HepG2 (cell line): ENCODE data around the gene AHNAK. TPM values are rescaled to one million over a fixed set of nuclear protein-coding genes. Genes with fewer than 3 reads are reported as not detected.

ENCODE experiments used
- ATAC-seq: fragments of 200-7000 bp; cut with Tn5 transposase; 3 replicates; pipeline ENCODE4 v1.9.1; 2020; ENCODE audit warnings: mild to moderate bottlenecking, moderate library complexity
- BruUV-seq: library from RNA; stranded (reverse); fragments of 400-500 nt; replicated peaks from 2 replicates; lab custom pipeline; 2021; lab: Mats Ljungman, UMichigan
- CTCF ChIA-PET: fragments of 300-600 bp; formaldehyde crosslinking; extraction: SDS; loops from one replicate; lab custom pipeline; 2021; ENCODE audit warnings: low total read pairs, inconsistent platforms, low intra/inter-chr PET ratio; lab: Yijun Ruan, JAX
- POLR2A ChIA-PET: fragments of 350-600 bp; sonication (Branson Sonifier 250); formaldehyde crosslinking; loops from one replicate; lab custom pipeline; 2020; ENCODE audit warnings: antibody characterized with exemption, inconsistent platforms; lab: Yijun Ruan, JAX
- DNase-seq: peaks from one replicate; pipeline ENCODE4 v3.0.0-alpha.2; 2015; ENCODE audit warnings: low spot score
- FAIRE-seq: peaks from 3 replicates; lab custom pipeline; 2011; peaks lifted over from hg19 to GRCh38; lab: Jason Lieb, UNC
- H2AFZ ChIP-seq: one replicate; pipeline ENCODE4 v1.6.1; 2011; ENCODE audit warnings: low read length, inconsistent platforms
- H3K27ac ChIP-seq: fragments of 300-600 bp; 3 replicates; pipeline ENCODE4 v1.8.0; 2011; ENCODE audit warnings: mixed run types, mild to moderate bottlenecking, mixed read lengths, low read length, inconsistent platforms; ENCODE audit not compliant: insufficient read depth; ENCODE audit errors: extremely low read length
- H3K27me3 ChIP-seq, 2 experiments: fragments of 200-600 bp in 1 of 2; 2 replicates in 1 of 2; 3 replicates in 1 of 2; pipeline versions ENCODE4 v1.6.0 to v1.8.0; 2011; ENCODE audit warnings: low read length in 2 of 2, mild to moderate bottlenecking in 2 of 2, moderate library complexity in 2 of 2, inconsistent platforms in 1 of 2; ENCODE audit not compliant: insufficient read depth in 2 of 2, control insufficient read depth in 1 of 2
- H3K36me3 ChIP-seq, 2 experiments: fragments of 200-600 bp in 1 of 2; replicated peaks in 1 of 2; 2 replicates in 1 of 2; 3 replicates in 1 of 2; pipeline versions ENCODE4 v1.5.1 to v1.8.0; 2011; ENCODE audit warnings: low read length in 2 of 2, inconsistent platforms in 1 of 2; ENCODE audit not compliant: insufficient read depth in 2 of 2, control insufficient read depth in 1 of 2
- H3K4me1 ChIP-seq: 2 replicates; pipeline ENCODE4 v1.5.1; 2012; ENCODE audit warnings: low read length, inconsistent platforms; ENCODE audit not compliant: insufficient read depth
- H3K4me2 ChIP-seq: 2 replicates; pipeline ENCODE4 v1.6.0; 2011; ENCODE audit warnings: low read depth, low read length, inconsistent platforms
- H3K4me3 ChIP-seq, 3 experiments: fragments of 200-600 bp in 1 of 3; sonication (generic), shearing (Covaris generic) in 1 of 3; replicated peaks in 1 of 3; 2 replicates each; pipeline ENCODE4 v1.5.1; 2011 to 2016; ENCODE audit warnings: low read length in 3 of 3, inconsistent platforms in 2 of 3, low read depth in 2 of 3, mild to moderate bottlenecking in 2 of 3, control low read depth in 1 of 3, mixed read lengths in 1 of 3; ENCODE audit not compliant: insufficient read depth in 1 of 3
- H3K79me2 ChIP-seq: one replicate; pipeline ENCODE4 v1.6.1; 2011; ENCODE audit warnings: low read length, inconsistent platforms; ENCODE audit not compliant: insufficient read depth
- H3K9ac ChIP-seq: 2 replicates; pipeline ENCODE4 v1.6.0; 2011; ENCODE audit warnings: mild to moderate bottlenecking, low read depth, low read length, inconsistent platforms; ENCODE audit not compliant: insufficient read depth
- H3K9me3 ChIP-seq: 2 replicates; pipeline ENCODE4 v1.5.1; 2012; ENCODE audit warnings: mild to moderate bottlenecking, low read length
- H4K20me1 ChIP-seq: 2 replicates; pipeline ENCODE4 v1.6.0; 2011; ENCODE audit warnings: inconsistent platforms, mild to moderate bottlenecking, low read length, moderate library complexity; ENCODE audit not compliant: insufficient read depth
- ELF3 ChIP-seq: IDR thresholded peaks from 2 replicates; pipeline ENCODE4 v1.6.1; 2016; ENCODE audit warnings: missing genetic modification reagents, missing compliant biosample characterization
- HMGXB3 ChIP-seq: sonication (generic); formaldehyde crosslinking; IDR thresholded peaks from 2 replicates; pipeline ENCODE4 v1.4.0; 2020; ENCODE audit warnings: missing genetic modification reagents, borderline replicate concordance
- ZBTB38 ChIP-seq: sonication (generic); formaldehyde crosslinking; IDR thresholded peaks from 2 replicates; pipeline ENCODE4 v1.5.1; 2020; ENCODE audit warnings: mild to moderate bottlenecking, missing genetic modification reagents
- ZNF292 ChIP-seq: sonication (generic); formaldehyde crosslinking; IDR thresholded peaks from 2 replicates; pipeline ENCODE4 v1.8.1; 2022; ENCODE audit warnings: mild to moderate bottlenecking, low read depth, missing genetic modification reagents, borderline replicate concordance
- WGBS: methylation state at CpG from one replicate; pipeline ENCODE4 v1.1.6; 2017; ENCODE audit warnings: low lambda C conversion rate; 5-methylcytosine and 5-hydroxymethylcytosine counted together
- in situ Hi-C: cut with HindIII; loops from 2 replicates; pipeline ENCODE4 v1.10.0; 2017; ENCODE audit warnings: low pct_unique_long_range_greater_than_20kb; ENCODE audit not compliant: extremely low pct_ligation_motif_present
- intact Hi-C: fragments of 100-400 bp; cut with micrococcal nuclease; formaldehyde crosslinking; loops from one replicate; pipeline ENCODE4 v1.10.0; 2022; ENCODE audit not compliant: unreplicated experiment
- polyA plus RNA-seq, 8 experiments: library from polyadenylated mRNA; depleted of rRNA in 3 of 8; stranded (reverse) in 7 of 8; unstranded in 1 of 8; fragments of >200 nt; fragmentation: Illumina TruSeq in 4 of 8; extraction: Trizol in 4 of 8; gene quantifications; 2 replicates each; pipeline versions ENCODE4 v1.2.1 to v1.2.3, GENCODE V29; 2011 to 2016; ENCODE audit warnings: low read depth in 4 of 8, missing spikeins in 1 of 8, mixed read lengths in 1 of 8; ENCODE audit not compliant: insufficient read depth in 1 of 8
- total RNA-seq, 5 experiments: library from RNA; depleted of rRNA; stranded (reverse); fragments of >200 nt; fragmentation: Illumina TruSeq; extraction: Trizol; gene quantifications; 2 replicates each; pipeline ENCODE4 v1.2.3, GENCODE V29; 2016; ENCODE audit warnings: low read depth in 1 of 5

The AHNAK gene
- total and polyA plus RNA-seq, 2 of the 13 experiments (the other 11 are each of a cell fraction or from before 2014, with no cell fraction given), result 23.4 to 25.0 TPM

DNA sequence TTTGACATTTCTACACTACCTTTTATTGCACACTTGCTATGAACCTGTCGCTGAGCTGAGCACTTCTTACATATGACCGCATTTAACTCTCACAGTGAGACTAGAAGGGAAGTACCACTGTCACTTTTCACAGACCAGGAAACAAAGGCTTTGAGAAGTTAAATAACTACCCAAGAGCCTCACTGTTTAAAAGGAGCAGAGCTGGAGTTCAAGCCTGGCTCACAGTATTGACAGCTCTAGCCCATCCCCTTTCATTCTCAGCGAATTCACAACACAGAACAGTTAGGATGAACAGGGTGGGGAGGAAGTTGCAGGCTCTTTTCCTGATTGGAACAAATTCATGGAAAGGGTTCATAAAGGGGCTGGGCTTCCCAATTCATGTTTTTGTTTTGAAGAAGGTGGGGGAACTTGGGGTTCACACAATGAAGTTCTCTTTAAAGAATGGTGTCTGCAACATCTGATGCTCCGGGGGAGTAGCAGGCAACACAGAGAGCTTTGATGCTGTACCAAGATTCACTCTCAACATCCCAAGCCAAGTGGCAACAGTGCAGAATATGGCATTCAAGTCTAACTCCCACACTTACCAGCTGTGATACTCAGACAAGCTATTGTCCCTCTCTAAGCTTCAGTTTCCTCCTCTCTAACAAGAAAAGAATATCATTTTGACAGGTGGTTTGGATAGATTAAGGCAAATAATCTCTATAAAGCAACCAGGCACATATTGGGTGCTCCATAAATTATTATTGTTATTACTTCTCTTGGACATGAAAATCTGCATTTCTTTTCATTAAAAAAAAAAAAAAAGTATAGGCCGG lies 110.6 kb downstream of the AHNAK start:
- Histone ChIP-seq H3K27ac (no peak overlapping the region), H2AFZ (peak overlapping the region; percentile 28), H3K4me3 (no peak overlapping the region), H3K27me3 (no peaks in the 10 kb centered on the region), H4K20me1 (no peaks in the 10 kb centered on the region), H3K79me2 (no peaks in the 10 kb centered on the region), H3K9me3 (no peaks in the 10 kb centered on the region)
- FAIRE-seq (no peak), DNase-seq (no peak), ATAC-seq (peak; percentile 30; the same call in 2 of the 3 replicates)
- 41% methylated on average over 5 of the region's 5 CpGs for WGBS
- intact Hi-C loops, result no loop called here
- BruUV-seq, result no TSS peak
- CTCF ChIA-PET, result no interaction called here
- in situ Hi-C loops, result no loop called here
- 0 out of 2 replicates have a peak, but pooled peaks have one; percentile 29 for TF ChIP-seq ELF3 (CRISPR knock-in tag)
- no peak for TF ChIP-seq HMGXB3
- TF ChIP-seq ZNF292 (CRISPR knock-in tag), result 0 out of 2 replicates have a peak, but pooled peaks have one; percentile 28
- TF ChIP-seq ZBTB38 (CRISPR knock-in tag), result 0 out of 2 replicates have a peak, but pooled peaks have one; percentile 4
- TF ChIP-seq, all 625 proteins: peak for 3
- POLR2A ChIA-PET, result interaction anchor here (0.7 to 2.1 kb wide), 3 partner anchors 73 to 156 kb away, joined by 3 to 6 read pairs (median 3); partner anchors contain the start of genes EEF1G and TUT1
- Histone ChIP-seq H3K9ac (no peak overlapping the region), H3K4me1 (peaks cover 90% of the 10 kb centered on the region), H3K36me3 (no peaks in the 10 kb centered on the region), H3K4me2 (no peak overlapping the region; the same call in 1 of the 2 replicates)
